HG03039 (cell line): ENCODE results near the gene DNAJC2.

Experiments
- ATAC-seq: cut with Tn5 transposase; IDR thresholded peaks from one replicate; pipeline ENCODE4 v1.9.1; 2021; ENCODE audit warnings: mild to moderate bottlenecking, moderate library complexity; ENCODE audit not compliant: unreplicated experiment

Gene DNAJC2

DNA sequence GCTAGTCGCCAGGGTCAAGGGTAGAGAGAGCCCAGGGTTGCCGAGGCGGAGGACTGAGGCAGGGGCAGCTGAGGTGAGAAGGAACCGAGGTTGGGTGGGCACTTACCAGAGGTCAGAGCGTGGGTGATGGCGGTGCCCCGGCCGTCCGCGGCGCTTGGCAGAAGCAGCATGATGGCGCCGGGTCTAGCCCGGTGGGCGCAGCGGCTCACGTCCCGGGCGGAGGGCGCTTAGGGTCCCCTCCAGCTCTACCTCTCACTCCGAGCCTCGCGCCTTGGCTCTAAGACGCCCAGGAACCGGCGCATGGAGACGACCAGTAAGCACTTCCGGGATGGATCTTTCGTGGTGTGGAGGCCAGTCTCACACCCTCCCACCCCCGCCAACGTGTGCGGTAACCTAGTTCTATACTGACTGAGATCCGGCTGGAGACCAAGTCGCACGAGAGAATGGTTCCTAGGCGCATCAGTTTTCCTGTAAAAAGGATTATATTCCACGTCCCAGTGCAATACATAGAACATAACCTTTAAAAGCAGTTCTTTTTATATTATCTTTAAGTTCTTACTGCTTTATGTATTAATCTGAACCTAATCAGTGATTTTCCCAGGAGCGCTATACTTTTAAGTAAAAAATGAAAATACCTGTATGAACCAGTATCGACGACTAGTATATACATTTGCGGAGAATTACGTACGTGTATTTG is at the start of gene DNAJC2:
Gene DNAJC2 (minus strand): TSS at position 315 of the 697 bp plus-strand sequence. CDS start 145 bp downstream, at position 170.
- peak; percentile 72 for ATAC-seq

DNA sequence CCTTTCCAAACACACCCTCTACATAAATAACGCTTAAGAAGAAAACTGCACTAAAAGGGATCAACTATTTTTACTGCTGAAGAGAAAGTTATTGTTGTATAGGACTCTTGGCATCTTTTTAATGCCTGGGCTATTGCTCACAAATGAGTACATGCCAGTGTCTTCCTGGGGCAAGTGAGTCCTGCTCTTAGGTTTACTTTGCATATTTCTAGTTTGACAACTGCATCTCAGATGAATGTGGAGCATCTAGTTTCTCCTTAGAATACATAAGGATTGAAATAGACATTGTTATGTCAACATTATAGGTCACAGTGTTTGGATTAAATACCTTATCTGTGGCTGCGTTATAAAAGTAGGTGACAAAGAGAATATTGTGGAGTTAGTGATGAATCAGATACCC is 47.4 kb upstream of the DNAJC2 start:
- no peak for ATAC-seq

- no peak for ATAC-seq
These were observed 46.6 kb upstream of the DNAJC2 start for GRCh38 chr7:103391150-103391549.

DNA sequence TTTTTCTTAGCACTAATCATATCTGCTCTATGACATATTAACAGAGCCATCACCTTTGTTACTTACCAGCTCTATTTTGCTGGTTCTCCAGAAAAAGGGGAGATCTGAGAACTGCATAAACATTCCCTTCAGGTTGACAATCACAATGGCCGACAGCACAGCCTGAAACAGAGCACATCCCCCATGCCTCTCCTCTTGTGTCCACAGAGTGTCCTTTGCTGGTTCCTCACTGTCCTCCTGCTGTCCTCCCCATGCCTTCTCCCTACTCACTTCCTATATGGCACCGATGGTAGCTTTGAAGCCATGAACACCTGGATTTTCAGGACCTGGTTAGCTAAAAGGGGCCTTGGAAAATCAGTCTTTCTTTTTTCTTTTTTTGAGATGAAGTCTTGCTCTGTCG is 44.7 kb upstream of the DNAJC2 start:
- no peak for ATAC-seq

- ATAC-seq = no peak
These were observed 44.0 kb upstream of the DNAJC2 start for GRCh38 chr7:103388469-103389140.

- no peak for ATAC-seq
These were observed 42.7 kb upstream of the DNAJC2 start for GRCh38 chr7:103387242-103387641.

DNA sequence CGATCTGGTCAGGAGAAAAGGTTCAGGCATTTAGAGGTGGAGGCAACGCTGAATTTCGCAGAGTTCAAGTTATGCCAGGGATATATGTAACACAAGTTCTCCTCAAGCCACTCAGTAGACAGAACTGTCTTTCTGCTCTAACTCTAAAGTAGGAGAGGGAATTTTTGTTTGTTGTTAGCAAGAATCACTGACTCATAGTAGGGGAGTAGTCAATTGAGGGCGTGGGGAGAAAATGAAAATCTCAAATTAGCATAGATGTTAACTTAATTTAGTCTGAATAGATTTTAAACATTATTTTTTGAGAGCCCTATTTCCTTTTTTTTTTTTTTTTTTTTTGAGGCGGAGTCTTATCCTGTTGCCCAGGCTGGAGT is 37.5 kb upstream of the DNAJC2 start:
- no peak for ATAC-seq

DNA sequence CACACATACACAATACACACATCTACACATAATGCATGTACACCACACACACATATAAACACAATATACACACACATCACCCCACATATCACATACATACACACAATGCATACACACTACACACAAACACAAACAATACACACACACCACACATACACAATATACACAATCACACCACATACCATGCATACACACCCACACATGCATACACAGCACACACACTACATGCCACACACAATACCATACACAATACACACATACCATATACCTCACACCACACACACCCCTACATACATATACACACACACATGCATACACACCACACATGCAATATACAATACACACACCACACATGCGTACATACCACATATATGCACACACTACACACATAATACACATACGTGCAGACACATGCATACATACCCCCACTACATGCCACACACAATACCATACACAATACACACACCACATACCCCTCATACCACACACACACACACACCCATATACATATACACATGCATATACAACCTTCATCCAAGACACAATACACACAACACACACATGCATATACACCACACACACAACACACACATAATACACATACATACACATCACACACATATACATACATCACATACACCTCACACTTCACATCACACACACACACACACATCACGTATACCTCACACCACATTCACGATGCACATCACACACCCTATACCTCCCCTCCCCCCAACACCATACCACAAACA is 36.9 kb upstream of the DNAJC2 start:
- no peak for ATAC-seq

DNA sequence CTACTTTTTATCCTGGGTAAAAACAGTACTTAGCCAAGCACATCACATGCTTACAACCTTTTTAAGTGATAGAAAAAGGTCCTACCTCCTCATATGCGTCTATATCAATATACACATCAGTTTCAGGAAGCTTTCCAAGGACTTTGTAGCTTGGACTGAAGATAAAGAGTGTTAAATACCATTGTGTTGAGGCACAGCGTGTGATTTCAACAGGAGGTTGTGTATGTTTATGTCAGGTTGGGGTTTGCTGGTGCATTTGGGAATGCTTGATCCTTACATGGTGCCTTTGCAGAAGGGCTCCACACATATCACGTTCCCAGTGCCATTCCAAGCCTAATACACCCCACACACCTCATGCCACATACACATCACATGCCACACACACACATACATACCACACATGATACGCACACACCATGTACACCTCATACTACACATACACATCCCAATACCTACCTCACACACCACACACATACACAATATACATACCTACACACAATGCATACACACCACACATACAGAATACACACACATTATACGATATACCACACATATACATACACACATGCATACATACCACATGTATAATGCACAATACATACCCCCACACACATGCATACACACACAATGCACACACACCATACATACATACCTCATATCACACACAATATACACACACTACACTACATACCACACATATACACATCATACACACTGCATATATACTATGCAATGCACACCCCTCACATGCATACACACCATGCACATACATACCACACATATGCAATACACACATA is 36.0 kb upstream of the DNAJC2 start:
- ATAC-seq = no peak

GRCh38 chr7:103379270-103379975 is 34.9 kb upstream of the DNAJC2 start:
- no peak for ATAC-seq

DNA sequence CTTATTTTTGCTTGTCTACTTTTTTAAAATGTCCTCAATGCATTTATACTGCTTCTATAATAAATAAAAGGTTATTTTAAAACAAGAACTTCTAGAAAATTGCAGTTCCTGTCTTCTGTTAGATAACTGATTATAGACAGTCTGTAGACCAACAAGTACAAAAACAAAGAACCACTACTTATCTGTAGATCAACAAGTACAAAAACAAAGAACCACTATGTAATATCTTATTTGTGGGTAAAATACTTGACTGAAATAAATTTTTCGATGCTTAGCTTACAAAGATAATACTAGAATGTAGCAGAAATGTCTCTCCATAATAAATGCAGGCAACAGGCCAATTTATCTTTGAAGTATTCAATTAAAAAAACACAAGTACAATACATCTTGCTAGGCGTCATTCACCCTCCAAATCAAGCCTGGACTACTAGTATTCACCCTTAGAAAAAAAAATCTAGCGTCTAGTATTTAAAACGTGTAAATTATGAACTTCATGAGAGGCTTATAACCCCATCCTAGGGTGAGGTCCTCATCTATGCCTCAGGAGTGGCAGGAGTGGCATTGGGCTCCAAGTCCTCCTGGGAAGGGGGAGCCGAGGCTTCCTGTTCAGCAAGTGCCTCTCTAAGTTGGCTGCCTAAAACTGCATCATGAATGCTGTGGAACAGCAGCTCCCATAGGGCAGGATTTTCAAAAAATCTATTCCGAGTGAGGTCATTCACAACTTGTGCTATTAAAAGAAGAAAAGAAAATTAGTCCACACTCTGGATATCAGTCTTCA is 29.5 kb upstream of the DNAJC2 start:
- no peak for ATAC-seq

- no peak for ATAC-seq
These were observed 24.9 kb upstream of the DNAJC2 start for GRCh38 chr7:103369432-103369831.

DNA sequence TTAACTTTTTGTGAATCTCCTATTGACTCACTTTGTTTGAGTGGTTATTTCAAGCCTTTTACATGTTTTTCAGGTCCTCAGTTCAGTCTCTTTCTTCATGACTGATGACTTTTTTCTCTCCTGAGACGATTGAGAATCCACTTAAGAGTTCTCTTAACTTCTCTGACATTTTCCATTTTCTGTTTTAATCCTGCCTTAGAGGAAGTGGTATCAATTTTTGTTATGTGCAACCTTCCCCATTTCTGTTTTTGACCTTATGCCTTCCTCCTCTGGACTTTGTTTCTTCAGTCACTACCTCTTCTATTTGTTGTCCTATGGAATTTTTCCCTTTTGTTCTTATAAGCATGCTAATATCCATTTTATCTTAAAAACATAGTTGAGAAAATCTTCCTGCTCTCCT is 5.2 kb upstream of the DNAJC2 start:
- ATAC-seq = no peak

GRCh38 chr7:103348959-103349358 is 4.4 kb upstream of the DNAJC2 start:
- ATAC-seq = no peak

GRCh38 chr7:103348452-103348851 is 3.9 kb upstream of the DNAJC2 start:
- no peak for ATAC-seq

GRCh38 chr7:103347507-103348267 is 3.1 kb upstream of the DNAJC2 start, which contains the start of gene PSMC2:
Gene PSMC2 (plus strand): TSS chr7:103347643. CDS start chr7:103347712, 69 bp downstream.
- peak; percentile 66 for ATAC-seq

DNA sequence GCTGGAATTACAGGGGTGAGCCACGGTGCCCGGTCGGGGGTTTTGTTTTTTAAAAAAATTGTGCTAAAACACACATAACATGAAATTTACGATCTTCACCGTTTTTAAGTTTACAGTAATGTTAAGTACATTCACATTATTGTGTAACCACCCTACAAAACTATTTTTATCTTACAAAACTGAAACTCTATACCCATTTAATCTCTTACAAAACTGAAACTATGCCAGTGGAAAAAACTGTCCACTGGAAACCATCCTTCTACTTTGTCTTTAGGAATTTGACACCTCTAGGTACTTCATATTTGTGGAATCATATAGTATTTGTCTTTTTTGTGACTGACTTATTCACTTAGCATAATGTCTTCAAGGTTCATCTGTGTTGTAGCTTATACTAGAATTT is 1.8 kb upstream of the DNAJC2 start:
- no peak for ATAC-seq

DNA sequence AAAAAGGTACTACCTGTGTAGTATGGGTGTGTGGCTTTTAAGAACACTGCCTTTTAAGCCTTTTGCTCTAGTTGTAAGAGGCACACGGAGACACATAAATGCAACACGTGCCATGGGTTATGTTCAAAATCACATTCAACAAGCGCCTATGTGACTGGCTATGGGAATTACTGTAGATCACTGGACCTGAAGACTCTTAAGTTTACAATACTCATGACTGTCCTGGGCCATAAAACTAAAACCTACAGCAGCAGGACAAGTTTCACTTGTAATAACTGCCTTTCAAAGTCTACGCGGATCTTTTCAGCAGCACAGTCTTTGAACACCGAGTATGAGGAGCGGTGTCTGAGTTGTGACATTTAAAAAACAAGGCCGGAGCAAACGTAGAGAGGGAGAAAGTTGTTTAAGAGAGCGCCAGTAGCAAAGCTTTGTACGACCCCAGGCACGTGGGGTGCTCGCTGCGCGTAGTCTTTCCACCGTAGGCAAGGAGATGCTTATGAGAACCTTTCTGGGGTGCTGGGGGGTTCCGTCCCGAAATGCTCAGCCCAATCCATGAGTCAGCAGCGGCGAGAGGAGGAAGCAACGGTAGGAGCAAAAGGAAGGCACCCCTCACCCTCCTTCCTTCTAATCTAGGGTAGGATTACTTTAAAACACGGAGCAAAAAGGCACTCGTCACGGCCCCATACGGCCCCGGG is 662 bp downstream of the DNAJC2 start:
- ATAC-seq = peak; percentile 7
